ENCODE results near the gene NAA80.
A peak's percentile ranks its signal among the peaks of the same experiment; 100 is the strongest.
"Not testable (repeated sequence)": the region's sequence is repeated elsewhere in the genome, so short reads cannot be mapped to it uniquely, and the experiment has no call there.

Gene NAA80

GRCh38 chr3:50314342-50314741 is 15.1 kb upstream of the NAA80 start:
- DNase-seq (ENCODE audit: low read depth), result no peak

- DNase-seq (ENCODE audit: low read depth), result not testable (repeated sequence)
These were observed 12.8 kb upstream of the NAA80 start for GRCh38 chr3:50312041-50312440.

- no peak for DNase-seq (ENCODE audit: low read depth)
These were observed 5.4 kb upstream of the NAA80 start for GRCh38 chr3:50304601-50305000.

GRCh38 chr3:50303013-50303815 is 4.0 kb upstream of the NAA80 start, which contains the start of gene HYAL1:
HYAL1 (minus strand) TSS chr3:50303574; CDS start chr3:50302956, 618 bp downstream.
- DNase-seq (ENCODE audit: low read depth), result no peak

- no peak for DNase-seq (ENCODE audit: low read depth)
These were observed 3.1 kb upstream of the NAA80 start for GRCh38 chr3:50302095-50303012.

- no peak for DNase-seq (ENCODE audit: low read depth)
These were observed 1.6 kb upstream of the NAA80 start for GRCh38 chr3:50300681-50301254.

GRCh38 chr3:50299929-50300680 is 900 bp upstream of the NAA80 start:
- DNase-seq (ENCODE audit: low read depth), result no peak

- no peak for DNase-seq (ENCODE audit: low read depth)
These were observed 378 bp upstream of the NAA80 start for GRCh38 chr3:50299638-50299928.

GRCh38 chr3:50297896-50298725 is 1.1 kb downstream of the NAA80 start:
- no peak for DNase-seq (ENCODE audit: low read depth)

GRCh38 chr3:50297384-50297775 is 1.8 kb downstream of the NAA80 start:
- no peak for DNase-seq (ENCODE audit: low read depth)

GRCh38 chr3:50296721-50297383 is 2.4 kb downstream of the NAA80 start:
- DNase-seq (ENCODE audit: low read depth), result no peak

- no peak for DNase-seq (ENCODE audit: low read depth)
These were observed 3.4 kb downstream of the NAA80 start for GRCh38 chr3:50295553-50296431.

GRCh38 chr3:50294492-50295403 is 4.5 kb downstream of the NAA80 start:
- DNase-seq (ENCODE audit: low read depth), result no peak

GRCh38 chr3:50294089-50294488 is 5.1 kb downstream of the NAA80 start:
- no peak for DNase-seq (ENCODE audit: low read depth)

GRCh38 chr3:50293079-50293801 is 6.0 kb downstream of the NAA80 start:
- DNase-seq (ENCODE audit: low read depth), result no peak

GRCh38 chr3:50292159-50293078 is 6.8 kb downstream of the NAA80 start, which contains the start of gene IFRD2:
IFRD2 (minus strand) TSS chr3:50292429; CDS start chr3:50292274, 155 bp downstream.
- peak; percentile 75 for DNase-seq (ENCODE audit: low read depth)
